Measurements from ENCODE around the gene CX3CL1. TPM values are rescaled to one million over a fixed set of nuclear protein-coding genes. Genes with fewer than 3 reads are reported as not detected.
A peak's percentile ranks its signal among the peaks of the same experiment; 100 is the strongest.

Gene CX3CL1
- total and polyA plus RNA-seq, 2 of the 13 experiments (the other 11 are each of a cell fraction or from before 2014, with no cell fraction given) = 57.3 to 60.8 TPM

DNA sequence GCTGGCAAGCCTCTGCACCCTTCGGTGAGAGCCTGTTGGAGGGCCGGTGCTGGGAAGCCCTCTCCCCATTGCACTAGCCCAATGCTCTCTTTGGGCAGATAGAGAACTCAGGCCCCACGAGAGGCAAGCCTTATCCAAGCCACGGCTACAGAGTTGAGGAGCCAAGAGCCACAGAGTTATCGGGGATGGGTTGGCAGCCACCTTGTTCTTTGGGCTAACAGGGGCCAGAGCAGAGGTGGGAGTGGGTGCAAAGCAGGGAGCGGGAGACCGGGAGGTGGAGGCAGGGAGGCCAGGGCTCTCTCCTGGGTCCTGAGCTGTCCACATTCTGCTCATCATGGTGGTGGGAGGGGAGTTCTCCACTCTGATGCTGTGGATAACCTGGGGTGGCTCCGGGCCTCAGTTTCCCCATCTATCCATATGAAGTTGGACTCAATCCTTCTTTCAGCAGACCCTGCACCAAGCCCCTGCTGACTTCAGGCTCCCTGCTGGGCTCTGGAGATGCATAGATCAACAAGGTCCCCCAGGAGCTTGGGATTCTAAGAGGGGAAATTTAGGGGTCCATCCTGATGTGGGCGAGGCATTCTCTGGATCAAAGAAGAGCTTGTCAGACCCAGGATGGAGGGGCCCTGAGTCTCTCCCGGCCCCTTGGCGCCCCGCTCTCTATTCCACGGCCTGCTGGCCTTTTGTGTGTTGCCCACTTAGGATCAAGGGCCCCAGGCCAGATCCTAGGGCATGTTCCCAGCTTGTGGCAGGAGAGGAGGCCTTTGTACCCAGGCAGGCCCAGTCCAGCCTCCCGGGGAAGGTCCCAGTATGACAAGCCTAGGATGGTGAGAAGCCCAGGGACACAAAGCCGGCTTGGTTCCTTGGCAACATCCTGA is 557 bp upstream of the CX3CL1 start (continued):
- TF ChIP-seq ZNF772 (CRISPR knock-in tag; IDR thresholded peaks at IDR 0.05) (0 out of 2 replicates have a peak, but pooled peaks have one; percentile 1), PHF21A (CRISPR knock-in tag; IDR thresholded peaks at IDR 0.05) (peak; percentile 71), ZNF879 (CRISPR knock-in tag; IDR thresholded peaks at IDR 0.05) (peak; percentile 73; the same call in 1 of the 2 replicates), SNAPC2 (CRISPR knock-in tag; IDR thresholded peaks at IDR 0.05) (no peak), MAZ (IDR thresholded peaks at IDR 0.05; ENCODE audit: borderline replicate concordance, low read depth, low read length) (no peak), MAZ (CRISPR knock-in tag; IDR thresholded peaks at IDR 0.05; ENCODE audit: low read depth) (no peak), ZNF543 (CRISPR knock-in tag; IDR thresholded peaks at IDR 0.05) (no peak), LCORL (IDR thresholded peaks at IDR 0.05) (no peak), LCORL (CRISPR knock-in tag; IDR thresholded peaks at IDR 0.05) (no peak; the same call in 1 of the 2 replicates), KDM5A (IDR thresholded peaks at IDR 0.05; ENCODE audit: borderline replicate concordance, low read length) (no peak), ZFP1 (CRISPR knock-in tag; IDR thresholded peaks at IDR 0.05) (no peak), GFI1 (CRISPR knock-in tag; IDR thresholded peaks at IDR 0.05; ENCODE audit: borderline replicate concordance) (no peak), DNMT1 (CRISPR knock-in tag; IDR thresholded peaks at IDR 0.05) (no peak), FOXO1 (CRISPR knock-in tag; IDR thresholded peaks at IDR 0.05) (no peak; the same call in 1 of the 2 replicates), TCF7L2 (IDR thresholded peaks at IDR 0.05; ENCODE audit: low read depth, low read length) (no peak), ZNF816 (CRISPR knock-in tag; IDR thresholded peaks at IDR 0.05; ENCODE audit: borderline replicate concordance) (no peak), RBM22 (optimal IDR thresholded peaks at IDR 0.05; ENCODE audit: low read length) (no peak), ZNF225 (CRISPR knock-in tag; IDR thresholded peaks at IDR 0.05) (peak; percentile 19; the same call in 1 of the 2 replicates)
- TF ChIP-seq, protein P1, sequence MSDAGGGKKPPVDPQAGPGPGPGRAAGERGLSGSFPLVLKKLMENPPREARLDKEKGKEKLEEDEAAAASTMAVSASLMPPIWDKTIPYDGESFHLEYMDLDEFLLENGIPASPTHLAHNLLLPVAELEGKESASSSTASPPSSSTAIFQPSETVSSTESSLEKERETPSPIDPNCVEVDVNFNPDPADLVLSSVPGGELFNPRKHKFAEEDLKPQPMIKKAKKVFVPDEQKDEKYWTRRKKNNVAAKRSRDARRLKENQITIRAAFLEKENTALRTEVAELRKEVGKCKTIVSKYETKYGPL (CRISPR knock-in tag; IDR thresholded peaks at IDR 0.05) = no peak
- TF ChIP-seq, protein P2, sequence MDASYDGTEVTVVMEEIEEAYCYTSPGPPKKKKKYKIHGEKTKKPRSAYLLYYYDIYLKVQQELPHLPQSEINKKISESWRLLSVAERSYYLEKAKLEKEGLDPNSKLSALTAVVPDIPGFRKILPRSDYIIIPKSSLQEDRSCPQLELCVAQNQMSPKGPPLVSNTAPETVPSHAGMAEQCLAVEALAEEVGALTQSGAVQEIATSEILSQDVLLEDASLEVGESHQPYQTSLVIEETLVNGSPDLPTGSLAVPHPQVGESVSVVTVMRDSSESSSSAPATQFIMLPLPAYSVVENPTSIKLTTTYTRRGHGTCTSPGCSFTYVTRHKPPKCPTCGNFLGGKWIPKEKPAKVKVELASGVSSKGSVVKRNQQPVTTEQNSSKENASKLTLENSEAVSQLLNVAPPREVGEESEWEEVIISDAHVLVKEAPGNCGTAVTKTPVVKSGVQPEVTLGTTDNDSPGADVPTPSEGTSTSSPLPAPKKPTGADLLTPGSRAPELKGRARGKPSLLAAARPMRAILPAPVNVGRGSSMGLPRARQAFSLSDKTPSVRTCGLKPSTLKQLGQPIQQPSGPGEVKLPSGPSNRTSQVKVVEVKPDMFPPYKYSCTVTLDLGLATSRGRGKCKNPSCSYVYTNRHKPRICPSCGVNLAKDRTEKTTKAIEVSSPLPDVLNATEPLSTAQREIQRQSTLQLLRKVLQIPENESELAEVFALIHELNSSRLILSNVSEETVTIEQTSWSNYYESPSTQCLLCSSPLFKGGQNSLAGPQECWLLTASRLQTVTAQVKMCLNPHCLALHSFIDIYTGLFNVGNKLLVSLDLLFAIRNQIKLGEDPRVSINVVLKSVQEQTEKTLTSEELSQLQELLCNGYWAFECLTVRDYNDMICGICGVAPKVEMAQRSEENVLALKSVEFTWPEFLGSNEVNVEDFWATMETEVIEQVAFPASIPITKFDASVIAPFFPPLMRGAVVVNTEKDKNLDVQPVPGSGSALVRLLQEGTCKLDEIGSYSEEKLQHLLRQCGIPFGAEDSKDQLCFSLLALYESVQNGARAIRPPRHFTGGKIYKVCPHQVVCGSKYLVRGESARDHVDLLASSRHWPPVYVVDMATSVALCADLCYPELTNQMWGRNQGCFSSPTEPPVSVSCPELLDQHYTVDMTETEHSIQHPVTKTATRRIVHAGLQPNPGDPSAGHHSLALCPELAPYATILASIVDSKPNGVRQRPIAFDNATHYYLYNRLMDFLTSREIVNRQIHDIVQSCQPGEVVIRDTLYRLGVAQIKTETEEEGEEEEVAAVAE (CRISPR knock-in tag; IDR thresholded peaks at IDR 0.05; ENCODE audit: borderline replicate concordance) = no peak
- TF ChIP-seq, protein P3, sequence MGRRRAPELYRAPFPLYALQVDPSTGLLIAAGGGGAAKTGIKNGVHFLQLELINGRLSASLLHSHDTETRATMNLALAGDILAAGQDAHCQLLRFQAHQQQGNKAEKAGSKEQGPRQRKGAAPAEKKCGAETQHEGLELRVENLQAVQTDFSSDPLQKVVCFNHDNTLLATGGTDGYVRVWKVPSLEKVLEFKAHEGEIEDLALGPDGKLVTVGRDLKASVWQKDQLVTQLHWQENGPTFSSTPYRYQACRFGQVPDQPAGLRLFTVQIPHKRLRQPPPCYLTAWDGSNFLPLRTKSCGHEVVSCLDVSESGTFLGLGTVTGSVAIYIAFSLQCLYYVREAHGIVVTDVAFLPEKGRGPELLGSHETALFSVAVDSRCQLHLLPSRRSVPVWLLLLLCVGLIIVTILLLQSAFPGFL (CRISPR knock-in tag; IDR thresholded peaks at IDR 0.05) = no peak
- TF ChIP-seq, protein P4, sequence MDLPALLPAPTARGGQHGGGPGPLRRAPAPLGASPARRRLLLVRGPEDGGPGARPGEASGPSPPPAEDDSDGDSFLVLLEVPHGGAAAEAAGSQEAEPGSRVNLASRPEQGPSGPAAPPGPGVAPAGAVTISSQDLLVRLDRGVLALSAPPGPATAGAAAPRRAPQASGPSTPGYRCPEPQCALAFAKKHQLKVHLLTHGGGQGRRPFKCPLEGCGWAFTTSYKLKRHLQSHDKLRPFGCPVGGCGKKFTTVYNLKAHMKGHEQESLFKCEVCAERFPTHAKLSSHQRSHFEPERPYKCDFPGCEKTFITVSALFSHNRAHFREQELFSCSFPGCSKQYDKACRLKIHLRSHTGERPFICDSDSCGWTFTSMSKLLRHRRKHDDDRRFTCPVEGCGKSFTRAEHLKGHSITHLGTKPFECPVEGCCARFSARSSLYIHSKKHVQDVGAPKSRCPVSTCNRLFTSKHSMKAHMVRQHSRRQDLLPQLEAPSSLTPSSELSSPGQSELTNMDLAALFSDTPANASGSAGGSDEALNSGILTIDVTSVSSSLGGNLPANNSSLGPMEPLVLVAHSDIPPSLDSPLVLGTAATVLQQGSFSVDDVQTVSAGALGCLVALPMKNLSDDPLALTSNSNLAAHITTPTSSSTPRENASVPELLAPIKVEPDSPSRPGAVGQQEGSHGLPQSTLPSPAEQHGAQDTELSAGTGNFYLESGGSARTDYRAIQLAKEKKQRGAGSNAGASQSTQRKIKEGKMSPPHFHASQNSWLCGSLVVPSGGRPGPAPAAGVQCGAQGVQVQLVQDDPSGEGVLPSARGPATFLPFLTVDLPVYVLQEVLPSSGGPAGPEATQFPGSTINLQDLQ (CRISPR knock-in tag; IDR thresholded peaks at IDR 0.05) = 0 out of 2 replicates have a peak, but pooled peaks have one; percentile 11

Data from HepG2 (cell line).